Tibial nerve (tissue), 4 donors: Measurements from ENCODE around the gene PLCL2. TPM values are rescaled to one million over a fixed set of nuclear protein-coding genes. Genes with fewer than 3 reads are reported as not detected.

Experiments used
- DNase-seq, 2 donors: peaks; one replicate each; pipeline ENCODE4 v3.0.0-alpha.2; 2019; ENCODE audit warnings: low spot score in 2 of 2
- H3K27ac ChIP-seq, 4 donors: fragments of 200-600 bp; sonication (generic) in 3 of 4; one replicate each; pipeline ENCODE4 v1.5.1; 2017 to 2019; ENCODE audit warnings: mild to moderate bottlenecking in 1 of 4
- H3K27me3 ChIP-seq, 2 donors: fragments of 200-600 bp; sonication (generic) in 1 of 2; one replicate each; pipeline versions ENCODE4 v1.5.1 to v1.6.0; 2017 to 2019
- H3K36me3 ChIP-seq, 3 donors: fragments of 200-600 bp; sonication (generic); one replicate each; pipeline ENCODE4 v1.5.1; 2018 to 2019
- H3K4me1 ChIP-seq, 4 donors: fragments of 200-600 bp; sonication (generic) in 3 of 4; one replicate each; pipeline ENCODE4 v1.5.1; 2017 to 2019
- H3K4me3 ChIP-seq, 4 donors: fragments of 200-600 bp; sonication (generic) in 3 of 4; one replicate each; pipeline ENCODE4 v1.5.1; 2017 to 2019; ENCODE audit warnings: mild to moderate bottlenecking in 1 of 4, moderate library complexity in 1 of 4
- H3K9me3 ChIP-seq, 4 donors: fragments of 200-600 bp; sonication (generic) in 3 of 4; one replicate each; pipeline ENCODE4 v1.5.1; 2017 to 2019
- EP300 ChIP-seq, 2 donors: sonication (generic); formaldehyde crosslinking; IDR thresholded peaks; one replicate each; pipeline ENCODE4 v1.6.1; 2017; ENCODE audit warnings: antibody characterized with exemption in 2 of 2, mild to moderate bottlenecking in 1 of 2
- POLR2A ChIP-seq, 2 donors: fragments of 450-650 bp; IDR thresholded peaks; one replicate each; pipeline ENCODE4 v1.6.1; 2017; ENCODE audit warnings: antibody characterized with exemption in 2 of 2, mild to moderate bottlenecking in 2 of 2, moderate library complexity in 2 of 2
- WGBS, 2 donors: methylation state at CpG; one replicate each; pipeline ENCODE4 v1.1.5; 2018; 5-methylcytosine and 5-hydroxymethylcytosine counted together
- total RNA-seq, 4 donors: library from RNA; depleted of rRNA; stranded (reverse); fragments of >200 nt; gene quantifications; one replicate each; pipeline ENCODE4 v1.1.0, GENCODE V29; 2016
- TF ChIP-seq, protein P1 (sequence below), 5 experiments: fragments of 200-600 bp in 3 of 5; fragments of 450-650 bp in 2 of 5; sonication (generic) in 3 of 5; IDR thresholded peaks; one replicate each; pipeline ENCODE4 v1.5.1; 2016 to 2019; ENCODE audit warnings: antibody characterized with exemption in 5 of 5, mild to moderate bottlenecking in 3 of 5, moderate library complexity in 2 of 5

Gene PLCL2
- total RNA-seq, 4 donors from 2014 or later: 17.7 to 39.3 (median 29.0) TPM

DNA sequence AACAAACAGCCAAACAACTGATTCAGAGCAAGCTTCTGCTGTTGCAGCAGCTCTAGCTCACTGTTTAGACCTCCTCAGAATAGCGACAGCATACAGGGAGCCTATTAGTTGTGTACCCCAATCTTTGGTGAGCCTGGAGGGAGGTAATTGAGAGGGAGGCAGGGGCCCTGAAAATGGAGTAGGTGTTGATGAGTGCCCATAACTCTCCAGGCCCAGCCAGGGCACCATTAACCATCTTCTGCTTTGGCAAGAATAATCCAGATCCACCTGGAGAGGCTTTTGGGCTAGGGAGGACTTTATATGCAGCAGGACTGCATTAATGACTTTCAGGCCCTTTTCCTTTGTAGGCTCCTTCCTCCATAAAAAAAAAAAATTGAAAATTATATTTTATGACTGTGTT is 20.9 kb downstream of the PLCL2 start:
- Histone ChIP-seq H3K4me3 (no peak overlapping the region), H3K27ac (no peak overlapping the region), H3K4me1 (peaks cover 0 to 45% (median 11%) of the 10 kb centered on the region in 4 donors), H3K36me3 (no peaks in the 10 kb centered on the region), H3K27me3 (no peaks in the 10 kb centered on the region), H3K9me3 (no peaks in the 10 kb centered on the region)
- DNase-seq: no peak
- WGBS, 2 donors: 81 to 83% methylated on average over 1 of the region's 1 CpG
- TF ChIP-seq, protein P1, sequence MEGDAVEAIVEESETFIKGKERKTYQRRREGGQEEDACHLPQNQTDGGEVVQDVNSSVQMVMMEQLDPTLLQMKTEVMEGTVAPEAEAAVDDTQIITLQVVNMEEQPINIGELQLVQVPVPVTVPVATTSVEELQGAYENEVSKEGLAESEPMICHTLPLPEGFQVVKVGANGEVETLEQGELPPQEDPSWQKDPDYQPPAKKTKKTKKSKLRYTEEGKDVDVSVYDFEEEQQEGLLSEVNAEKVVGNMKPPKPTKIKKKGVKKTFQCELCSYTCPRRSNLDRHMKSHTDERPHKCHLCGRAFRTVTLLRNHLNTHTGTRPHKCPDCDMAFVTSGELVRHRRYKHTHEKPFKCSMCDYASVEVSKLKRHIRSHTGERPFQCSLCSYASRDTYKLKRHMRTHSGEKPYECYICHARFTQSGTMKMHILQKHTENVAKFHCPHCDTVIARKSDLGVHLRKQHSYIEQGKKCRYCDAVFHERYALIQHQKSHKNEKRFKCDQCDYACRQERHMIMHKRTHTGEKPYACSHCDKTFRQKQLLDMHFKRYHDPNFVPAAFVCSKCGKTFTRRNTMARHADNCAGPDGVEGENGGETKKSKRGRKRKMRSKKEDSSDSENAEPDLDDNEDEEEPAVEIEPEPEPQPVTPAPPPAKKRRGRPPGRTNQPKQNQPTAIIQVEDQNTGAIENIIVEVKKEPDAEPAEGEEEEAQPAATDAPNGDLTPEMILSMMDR (IDR thresholded peaks at IDR 0.05): no peak
- no peak for TF ChIP-seq EP300 (IDR thresholded peaks at IDR 0.05)
- no peak for TF ChIP-seq POLR2A (IDR thresholded peaks at IDR 0.05)

DNA sequence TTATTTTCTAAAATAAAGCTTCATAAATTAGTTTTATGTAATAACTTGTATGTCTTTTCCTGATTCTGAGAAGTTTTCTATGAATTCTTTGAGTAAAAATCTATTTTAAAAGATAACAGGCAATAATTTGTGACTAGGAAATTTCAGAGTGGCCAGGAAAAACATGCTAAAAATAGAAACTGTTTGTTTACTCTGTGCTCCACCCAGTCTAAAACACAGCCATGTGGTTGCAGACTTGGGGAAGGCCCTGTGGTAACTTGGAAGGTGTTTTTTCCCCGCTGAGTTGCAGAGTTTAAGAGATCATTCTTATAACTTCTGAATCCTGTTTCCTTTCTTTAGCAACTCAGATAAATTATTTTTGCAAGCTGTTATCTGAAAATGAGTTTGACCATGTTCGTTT is 21.9 kb downstream of the PLCL2 start:
- no peaks in the 10 kb centered on the region for H3K27me3 ChIP-seq
- no peak overlapping the region for H3K27ac ChIP-seq
- peaks cover 0 to 39% (median 11%) of the 10 kb centered on the region in 4 donors for H3K4me1 ChIP-seq
- H3K9me3 ChIP-seq: no peaks in the 10 kb centered on the region
- TF ChIP-seq POLR2A (IDR thresholded peaks at IDR 0.05): no peak
- TF ChIP-seq, protein P1 (IDR thresholded peaks at IDR 0.05): no peak
- TF ChIP-seq EP300 (IDR thresholded peaks at IDR 0.05): no peak
- no peak for DNase-seq
- no peak overlapping the region for H3K4me3 ChIP-seq
- WGBS, 2 donors: 26 to 32% methylated on average over 2 of the region's 2 CpGs
- no peaks in the 10 kb centered on the region for H3K36me3 ChIP-seq

- no peaks in the 10 kb centered on the region for H3K9me3 ChIP-seq
- TF ChIP-seq POLR2A (IDR thresholded peaks at IDR 0.05) (no peak), EP300 (IDR thresholded peaks at IDR 0.05) (no peak)
- TF ChIP-seq, protein P1 (IDR thresholded peaks at IDR 0.05): no peak
- no peaks in the 10 kb centered on the region for H3K27me3 ChIP-seq
Measured at GRCh38 chr3:16907243-16907642, 22.5 kb downstream of the PLCL2 start.

GRCh38 chr3:16908016-16908807 is 23.5 kb downstream of the PLCL2 start:
- WGBS, 2 donors: 84% methylated on average over 6 of the region's 6 CpGs
- Histone ChIP-seq H3K27me3 (no peaks in the 10 kb centered on the region), H3K9me3 (no peaks in the 10 kb centered on the region), H3K36me3 (no peaks in the 10 kb centered on the region), H3K27ac (no peak overlapping the region), H3K4me3 (no peak overlapping the region), H3K4me1 (peaks cover 0 to 31% (median 11%) of the 10 kb centered on the region in 4 donors)
- TF ChIP-seq, protein P1 (IDR thresholded peaks at IDR 0.05): no peak
- TF ChIP-seq EP300 (IDR thresholded peaks at IDR 0.05) (no peak), POLR2A (IDR thresholded peaks at IDR 0.05) (no peak)
- DNase-seq: no peak

More at GRCh38 chr3:16907243-16907642, 22.5 kb downstream of the PLCL2 start:
- no peak overlapping the region for H3K4me3 ChIP-seq
- H3K4me1 ChIP-seq: peaks cover 0 to 34% (median 11%) of the 10 kb centered on the region in 4 donors
- H3K36me3 ChIP-seq: no peaks in the 10 kb centered on the region
- DNase-seq: no peak
- peak overlapping the region in 2 of 4 donors; percentile 12 to 29 for H3K27ac ChIP-seq

DNA sequence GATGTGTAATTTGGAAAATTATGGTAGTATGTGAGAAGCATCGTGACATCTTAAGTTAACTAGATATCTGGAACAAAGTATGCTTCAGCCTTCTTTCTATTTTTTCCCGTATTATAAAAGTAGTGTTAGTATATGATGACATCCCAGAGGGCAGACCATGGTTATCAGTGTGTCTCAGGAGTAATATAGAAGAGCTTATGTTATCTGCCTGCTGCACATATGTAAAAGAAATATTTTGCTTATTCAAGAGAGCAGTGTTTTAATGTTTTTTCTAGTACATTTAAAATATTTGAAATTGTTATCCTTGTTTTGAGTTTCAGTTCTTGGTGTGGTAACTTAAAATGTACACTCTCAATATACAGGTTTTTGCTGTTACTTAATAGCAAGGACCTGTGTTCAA is 24.1 kb downstream of the PLCL2 start:
- Histone ChIP-seq H3K36me3 (no peaks in the 10 kb centered on the region), H3K4me1 (peaks cover 0 to 27% (median 11%) of the 10 kb centered on the region in 4 donors), H3K27me3 (no peaks in the 10 kb centered on the region), H3K4me3 (no peak overlapping the region), H3K27ac (no peak overlapping the region), H3K9me3 (no peaks in the 10 kb centered on the region)
- TF ChIP-seq POLR2A (IDR thresholded peaks at IDR 0.05): no peak
- 89 to 90% methylated on average over 2 of the region's 2 CpGs for WGBS, 2 donors
- no peak for DNase-seq
